LNCaP clone FGC (cell line): ENCODE results near the gene SDK2.

Source experiments
- DNase-seq: peaks from one replicate; pipeline ENCODE4 v3.0.0-alpha.2; 2011; ENCODE audit warnings: low read depth
- H3K4me3 ChIP-seq: 2 replicates; pipeline ENCODE4 v1.5.1; 2011; ENCODE audit warnings: mild to moderate bottlenecking, low read depth, low read length, control low read depth
- TF ChIP-seq, protein P1 (sequence below): IDR thresholded peaks from 2 replicates; pipeline ENCODE4 v1.5.1; 2012; ENCODE audit warnings: mild to moderate bottlenecking; ENCODE audit not compliant: control insufficient read depth, insufficient read depth; ENCODE audit errors: extremely low read depth

The SDK2 gene

GRCh38 chr17:73498176-73498575, 146.1 kb downstream of the SDK2 start:
- TF ChIP-seq, protein P1, sequence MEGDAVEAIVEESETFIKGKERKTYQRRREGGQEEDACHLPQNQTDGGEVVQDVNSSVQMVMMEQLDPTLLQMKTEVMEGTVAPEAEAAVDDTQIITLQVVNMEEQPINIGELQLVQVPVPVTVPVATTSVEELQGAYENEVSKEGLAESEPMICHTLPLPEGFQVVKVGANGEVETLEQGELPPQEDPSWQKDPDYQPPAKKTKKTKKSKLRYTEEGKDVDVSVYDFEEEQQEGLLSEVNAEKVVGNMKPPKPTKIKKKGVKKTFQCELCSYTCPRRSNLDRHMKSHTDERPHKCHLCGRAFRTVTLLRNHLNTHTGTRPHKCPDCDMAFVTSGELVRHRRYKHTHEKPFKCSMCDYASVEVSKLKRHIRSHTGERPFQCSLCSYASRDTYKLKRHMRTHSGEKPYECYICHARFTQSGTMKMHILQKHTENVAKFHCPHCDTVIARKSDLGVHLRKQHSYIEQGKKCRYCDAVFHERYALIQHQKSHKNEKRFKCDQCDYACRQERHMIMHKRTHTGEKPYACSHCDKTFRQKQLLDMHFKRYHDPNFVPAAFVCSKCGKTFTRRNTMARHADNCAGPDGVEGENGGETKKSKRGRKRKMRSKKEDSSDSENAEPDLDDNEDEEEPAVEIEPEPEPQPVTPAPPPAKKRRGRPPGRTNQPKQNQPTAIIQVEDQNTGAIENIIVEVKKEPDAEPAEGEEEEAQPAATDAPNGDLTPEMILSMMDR: no peak
- DNase-seq: no peak
- no peak overlapping the region for H3K4me3 ChIP-seq

DNA sequence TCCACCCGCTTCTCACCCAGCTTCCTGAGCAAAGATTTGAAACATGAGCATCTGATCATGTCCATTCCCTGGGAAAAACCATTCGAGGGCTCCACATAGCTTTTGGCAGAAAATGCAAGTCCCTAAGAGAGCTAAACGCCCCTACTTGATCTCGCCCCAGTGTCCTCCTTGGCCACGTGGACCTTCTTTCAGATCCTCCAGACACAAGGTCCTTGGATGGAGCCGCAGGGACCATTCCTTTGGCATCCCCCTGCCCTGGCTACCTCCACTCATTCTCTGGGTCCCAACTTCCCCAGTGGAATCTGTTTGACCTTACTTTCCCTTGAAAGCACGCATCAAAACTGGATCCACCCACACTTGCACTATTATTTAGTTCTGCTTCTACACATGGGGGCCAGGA, 146.5 kb downstream of the SDK2 start:
- TF ChIP-seq, protein P1: no peak
- DNase-seq: no peak
- H3K4me3 ChIP-seq: no peak overlapping the region

DNA sequence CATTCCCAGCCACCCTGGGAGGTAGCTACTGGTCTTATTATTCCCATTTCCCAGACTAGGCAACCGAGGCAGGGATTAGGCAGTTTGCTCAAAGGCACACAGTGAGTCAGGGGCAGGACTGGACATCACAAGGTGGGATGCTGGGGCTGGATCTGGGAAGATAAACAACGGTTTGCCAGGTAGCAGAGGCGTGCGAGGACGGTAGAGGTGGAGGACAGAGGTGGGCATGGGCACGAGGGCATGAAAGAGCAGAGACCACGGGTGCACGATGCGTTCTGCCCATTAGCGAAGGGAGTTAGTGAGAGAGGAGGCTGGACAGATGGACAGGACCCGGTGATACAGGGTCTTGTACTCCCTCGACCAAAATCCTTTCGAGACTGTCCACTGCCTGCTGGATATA, 148.0 kb downstream of the SDK2 start:
- no peak overlapping the region for H3K4me3 ChIP-seq
- DNase-seq: no peak
- TF ChIP-seq, protein P1: no peak

- H3K4me3 ChIP-seq: no peak overlapping the region
- DNase-seq: peak; percentile 40
- TF ChIP-seq, protein P1: no peak
Observed at GRCh38 chr17:73495641-73496040, 148.6 kb downstream of the SDK2 start.

DNA sequence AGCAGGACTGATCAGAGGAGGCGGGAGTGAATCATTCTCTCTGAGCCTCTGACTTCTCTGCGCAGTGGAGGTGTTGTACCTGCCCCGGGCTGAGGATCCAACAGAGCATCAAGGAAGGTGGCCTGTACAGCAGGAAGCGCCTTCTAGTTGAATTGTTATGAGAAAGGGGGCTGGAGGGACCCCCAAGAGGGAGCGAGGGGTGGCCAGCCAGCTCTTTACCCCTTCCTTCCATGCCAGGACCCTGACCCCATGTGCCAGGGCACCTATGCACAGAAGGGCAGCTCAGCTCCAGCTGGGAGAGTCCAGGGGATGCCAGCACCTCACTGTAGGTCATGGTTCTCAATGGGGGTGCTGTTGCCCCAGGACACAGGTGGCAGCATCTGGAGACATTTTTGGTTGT, 149.3 kb downstream of the SDK2 start:
- TF ChIP-seq, protein P1: no peak
- no peak for DNase-seq
- H3K4me3 ChIP-seq: no peak overlapping the region

DNA sequence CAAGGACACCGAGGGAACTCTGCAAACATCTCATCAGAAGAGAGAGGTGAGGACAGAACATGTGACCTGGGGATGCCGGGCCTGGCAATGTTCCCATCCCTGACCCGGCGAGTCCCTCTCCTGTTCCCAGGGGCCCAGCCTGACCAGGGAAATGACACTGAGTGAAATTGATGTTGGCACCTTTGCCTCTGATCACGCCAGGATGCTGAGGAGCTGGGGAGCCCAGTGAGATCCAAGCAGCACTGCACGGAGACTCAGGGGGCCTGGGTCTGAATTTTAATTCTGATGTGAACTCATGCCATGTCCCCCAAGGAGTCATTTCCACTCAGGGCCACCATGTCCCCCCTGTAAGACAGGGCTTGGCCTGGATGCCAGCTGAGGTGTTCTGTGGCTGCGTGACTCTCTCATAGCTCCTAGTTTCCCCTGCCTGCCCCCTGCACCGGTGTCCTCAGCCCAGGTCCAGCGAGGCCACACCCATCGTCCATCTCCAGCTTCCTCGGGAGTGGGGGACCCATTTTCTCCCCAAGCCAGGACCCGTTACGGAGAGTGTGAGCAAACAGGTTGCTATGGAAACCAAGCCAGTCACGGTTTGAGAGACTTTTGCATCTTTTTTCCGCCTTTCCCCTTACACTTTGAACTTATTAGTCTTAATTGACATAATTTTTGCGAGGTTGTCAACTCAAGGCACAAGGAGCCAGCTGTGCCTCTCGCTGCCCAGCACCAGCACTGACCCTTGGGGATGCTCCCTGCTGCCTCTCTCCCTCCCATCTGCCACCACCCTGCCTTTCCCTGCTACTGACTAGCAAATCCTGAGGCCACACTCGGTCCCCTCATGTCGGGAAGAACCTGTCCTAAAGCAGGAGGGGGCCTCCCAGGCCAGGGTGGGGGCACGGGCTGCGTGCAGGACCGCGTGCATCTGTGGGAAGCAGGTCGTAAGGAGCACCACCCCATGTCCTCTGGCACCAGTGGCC, 150.0 kb downstream of the SDK2 start:
- TF ChIP-seq, protein P1: no peak
- no peak for DNase-seq
- no peak overlapping the region for H3K4me3 ChIP-seq
